Caco-2 (cell line): Measurements from ENCODE around the gene TIMP3. TPM values are rescaled to one million over a fixed set of nuclear protein-coding genes. Genes with fewer than 3 reads are reported as not detected.

Experiments used
- BruUV-seq: library from RNA; stranded (reverse); fragments of 400-500 nt; replicated peaks from 2 replicates; lab custom pipeline; 2021; lab: Mats Ljungman, UMichigan
- CTCF ChIA-PET: fragments of 300-600 bp; sonication (Branson Sonifier 250); formaldehyde crosslinking; loops from one replicate; lab custom pipeline; 2022; ENCODE audit warnings: antibody characterized with exemption; lab: Charles Lee
- POLR2A ChIA-PET: fragments of 300-600 bp; sonication (Branson Sonifier 250); formaldehyde crosslinking; loops from one replicate; lab custom pipeline; 2022; ENCODE audit warnings: antibody characterized with exemption; lab: Charles Lee
- DNase-seq, 2 experiments: peaks; one replicate each; pipeline versions ENCODE4 v3.0.0 to v3.0.0-alpha.2; 2020 to 2022
- H3K27me3 ChIP-seq: replicated peaks from 2 replicates; pipeline ENCODE4 v1.6.0; 2011; ENCODE audit warnings: low read length; ENCODE audit not compliant: control insufficient read depth, insufficient read depth
- H3K36me3 ChIP-seq: 2 replicates; pipeline ENCODE4 v1.5.1; 2011; ENCODE audit warnings: low read length; ENCODE audit not compliant: control insufficient read depth, insufficient read depth
- H3K4me1 ChIP-seq: fragments of 250-450 bp; sonication (Bioruptor Pico); 2 replicates; pipeline ENCODE4 v1.5.1; 2020; ENCODE audit warnings: mild to moderate bottlenecking
- H3K4me3 ChIP-seq: 2 replicates; pipeline ENCODE4 v1.5.1; 2011; ENCODE audit warnings: low read depth, mild to moderate bottlenecking, control low read depth, low read length
- H3K9me3 ChIP-seq: fragments of 250-450 bp; sonication (Bioruptor Pico); 2 replicates; pipeline ENCODE4 v1.5.1; 2020; ENCODE audit warnings: mild to moderate bottlenecking, moderate library complexity
- H3K27ac Mint-ChIP-seq: one replicate; pipeline ENCODE4 v1.8.0; 2022; ENCODE audit warnings: mixed read lengths; ENCODE audit not compliant: unreplicated experiment
- H3K27me3 Mint-ChIP-seq: one replicate; pipeline ENCODE4 v1.8.0; 2022; ENCODE audit warnings: mixed read lengths; ENCODE audit not compliant: insufficient read depth, unreplicated experiment
- H3K36me3 Mint-ChIP-seq: one replicate; pipeline ENCODE4 v1.8.0; 2022; ENCODE audit warnings: mild to moderate bottlenecking, mixed read lengths; ENCODE audit not compliant: insufficient read depth, unreplicated experiment
- H3K4me1 Mint-ChIP-seq: one replicate; pipeline ENCODE4 v1.8.0; 2022; ENCODE audit warnings: low read depth, mixed read lengths; ENCODE audit not compliant: unreplicated experiment
- H3K4me3 Mint-ChIP-seq: one replicate; pipeline ENCODE4 v1.8.0; 2022; ENCODE audit warnings: mild to moderate bottlenecking, moderate library complexity, mixed read lengths; ENCODE audit not compliant: unreplicated experiment
- H3K9me3 Mint-ChIP-seq: one replicate; pipeline ENCODE4 v1.8.0; 2022; ENCODE audit warnings: mixed read lengths; ENCODE audit not compliant: unreplicated experiment
- intact Hi-C: fragments of 100-400 bp; cut with micrococcal nuclease; formaldehyde crosslinking; loops from one replicate; pipeline ENCODE4 v1.10.0; 2022; ENCODE audit not compliant: unreplicated experiment
- total RNA-seq: library from RNA; stranded (reverse); gene quantifications from 2 replicates; pipeline ENCODE4 v1.2.3, GENCODE V29; 2022
- TF ChIP-seq, protein P1 (sequence below), 2 experiments: fragments of 200-600 bp in 1 of 2; IDR thresholded peaks; 1 replicate in 1 of 2; 2 replicates in 1 of 2; pipeline versions ENCODE4 v1.5.1 to v1.8.0; 2011 to 2022; ENCODE audit warnings: antibody characterized with exemption in 1 of 2, control low read depth in 1 of 2, inconsistent platforms in 1 of 2, low read depth in 1 of 2, low read length in 1 of 2, mild to moderate bottlenecking in 1 of 2, moderate library complexity in 1 of 2; ENCODE audit not compliant: insufficient read depth in 1 of 2, severe bottlenecking in 1 of 2, unreplicated experiment in 1 of 2

TIMP3 gene
- total RNA-seq, 1 experiment from 2014 or later: 86.4 TPM

DNA sequence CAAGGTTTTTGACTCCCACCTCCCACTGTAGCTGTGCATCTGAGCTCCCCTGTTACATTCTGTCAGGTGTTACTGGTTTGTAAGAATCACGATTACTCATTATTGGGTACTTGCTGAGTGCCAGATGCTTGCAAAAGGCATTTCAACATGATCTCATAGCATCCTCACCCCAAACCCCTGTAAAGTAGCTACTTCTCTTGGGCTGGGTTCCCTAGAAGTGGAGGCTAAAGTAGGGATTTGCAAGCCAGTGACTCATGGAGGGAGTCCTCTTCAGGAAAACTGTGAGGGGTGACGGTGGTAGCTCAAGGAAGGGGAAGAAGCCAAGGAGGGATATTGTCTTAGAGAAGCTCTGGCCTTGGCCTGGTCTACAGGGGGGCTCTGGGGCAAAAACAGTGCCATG is 78.6 kb downstream of the TIMP3 start:
- 0 out of 2 replicates have a peak, but pooled peaks cover 4% of the 10 kb centered on the region for H3K4me1 ChIP-seq
- H3K27me3 ChIP-seq: no peaks in the 10 kb centered on the region; the same call in 1 of the 2 replicates
- POLR2A ChIA-PET: no interaction called here
- Mint-ChIP-seq H3K27ac (no peak overlapping the region), H3K36me3 (no peaks in the 10 kb centered on the region), H3K27me3 (peaks cover 5% of the 10 kb centered on the region), H3K4me1 (no peaks in the 10 kb centered on the region), H3K9me3 (no peaks in the 10 kb centered on the region), H3K4me3 (no peak overlapping the region)
- TF ChIP-seq, protein P1, sequence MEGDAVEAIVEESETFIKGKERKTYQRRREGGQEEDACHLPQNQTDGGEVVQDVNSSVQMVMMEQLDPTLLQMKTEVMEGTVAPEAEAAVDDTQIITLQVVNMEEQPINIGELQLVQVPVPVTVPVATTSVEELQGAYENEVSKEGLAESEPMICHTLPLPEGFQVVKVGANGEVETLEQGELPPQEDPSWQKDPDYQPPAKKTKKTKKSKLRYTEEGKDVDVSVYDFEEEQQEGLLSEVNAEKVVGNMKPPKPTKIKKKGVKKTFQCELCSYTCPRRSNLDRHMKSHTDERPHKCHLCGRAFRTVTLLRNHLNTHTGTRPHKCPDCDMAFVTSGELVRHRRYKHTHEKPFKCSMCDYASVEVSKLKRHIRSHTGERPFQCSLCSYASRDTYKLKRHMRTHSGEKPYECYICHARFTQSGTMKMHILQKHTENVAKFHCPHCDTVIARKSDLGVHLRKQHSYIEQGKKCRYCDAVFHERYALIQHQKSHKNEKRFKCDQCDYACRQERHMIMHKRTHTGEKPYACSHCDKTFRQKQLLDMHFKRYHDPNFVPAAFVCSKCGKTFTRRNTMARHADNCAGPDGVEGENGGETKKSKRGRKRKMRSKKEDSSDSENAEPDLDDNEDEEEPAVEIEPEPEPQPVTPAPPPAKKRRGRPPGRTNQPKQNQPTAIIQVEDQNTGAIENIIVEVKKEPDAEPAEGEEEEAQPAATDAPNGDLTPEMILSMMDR (IDR thresholded peaks at IDR 0.05; ENCODE audit: insufficient read depth in 1 of 2, low read depth in 1 of 2, low read length in 1 of 2, severe bottlenecking in 1 of 2, unreplicated experiment in 1 of 2): no peak
- no peaks in the 10 kb centered on the region for H3K9me3 ChIP-seq
- CTCF ChIA-PET: no interaction called here
- intact Hi-C loops: no loop called here
- BruUV-seq: no TSS peak
- DNase-seq: no peak
- no peak overlapping the region for H3K4me3 ChIP-seq
- H3K36me3 ChIP-seq: no peaks in the 10 kb centered on the region; the same call in 1 of the 2 replicates

DNA sequence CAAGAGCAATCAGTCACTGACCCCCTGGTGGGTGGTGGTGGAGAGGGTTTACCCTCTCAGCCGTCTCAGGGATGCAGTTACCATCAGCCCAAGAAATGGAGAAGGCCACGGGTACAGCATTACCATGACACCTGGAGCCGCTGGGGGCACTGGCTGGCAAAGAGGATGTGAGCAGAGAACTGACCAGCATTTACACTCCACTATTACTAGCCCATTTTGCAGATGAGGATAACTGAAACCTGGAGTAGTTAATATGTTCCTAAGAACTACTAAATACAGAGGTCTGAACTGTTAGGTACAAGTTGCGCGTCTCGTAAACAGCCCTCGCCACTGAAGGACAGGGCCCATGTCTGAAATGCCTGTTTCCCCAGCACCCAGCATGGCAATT is 79.0 kb downstream of the TIMP3 start:
- no TSS peak for BruUV-seq
- Mint-ChIP-seq H3K36me3 (no peaks in the 10 kb centered on the region), H3K4me1 (no peaks in the 10 kb centered on the region), H3K4me3 (no peak overlapping the region), H3K9me3 (no peaks in the 10 kb centered on the region), H3K27me3 (peaks cover 5% of the 10 kb centered on the region), H3K27ac (no peak overlapping the region)
- 0 out of 2 replicates have a peak, but pooled peaks cover 4% of the 10 kb centered on the region for H3K4me1 ChIP-seq
- intact Hi-C loops: no loop called here
- DNase-seq: no peak
- H3K27me3 ChIP-seq: no peaks in the 10 kb centered on the region; the same call in 1 of the 2 replicates
- no peak overlapping the region for H3K4me3 ChIP-seq
- CTCF ChIA-PET: no interaction called here
- no peaks in the 10 kb centered on the region for H3K9me3 ChIP-seq
- POLR2A ChIA-PET: no interaction called here
- TF ChIP-seq, protein P1 (IDR thresholded peaks at IDR 0.05; ENCODE audit: insufficient read depth in 1 of 2, low read depth in 1 of 2, low read length in 1 of 2, severe bottlenecking in 1 of 2, unreplicated experiment in 1 of 2): no peak
- no peaks in the 10 kb centered on the region; the same call in 1 of the 2 replicates for H3K36me3 ChIP-seq

DNA sequence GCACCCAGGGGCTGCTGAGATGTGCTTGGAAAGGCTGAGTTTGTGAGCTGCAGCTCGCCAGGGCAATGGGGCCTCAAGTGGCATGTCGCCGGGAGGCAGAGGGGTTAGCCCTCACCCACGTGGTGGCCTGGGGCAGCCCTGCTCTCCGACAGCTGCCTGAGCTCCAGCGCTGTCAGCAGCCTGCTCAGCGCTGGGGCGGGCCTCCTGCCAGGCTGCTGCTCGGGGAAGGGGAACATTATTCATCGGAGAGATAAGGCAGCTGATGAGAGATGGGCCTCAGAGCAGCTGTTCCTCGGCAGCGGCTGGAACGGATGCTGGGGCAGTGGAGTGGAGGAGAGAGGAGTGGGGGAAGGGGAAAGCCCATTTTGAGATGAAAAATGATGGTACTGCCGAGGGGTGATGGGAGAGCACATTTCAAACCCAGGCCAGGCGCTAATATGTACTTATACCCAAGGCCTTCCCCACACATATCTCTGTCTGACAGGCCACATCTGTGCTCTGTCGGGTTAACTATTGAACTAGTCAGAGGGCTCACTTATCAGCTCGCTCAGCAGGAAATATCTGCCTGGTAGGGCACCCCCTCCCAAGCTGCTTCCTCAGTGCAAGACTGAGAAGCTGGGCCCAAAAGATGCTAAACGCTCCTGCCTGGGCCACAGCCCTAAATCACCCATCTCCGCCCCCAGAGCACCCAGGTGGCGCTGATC is 79.5 kb downstream of the TIMP3 start:
- H3K27me3 ChIP-seq: no peaks in the 10 kb centered on the region; the same call in 1 of the 2 replicates
- Mint-ChIP-seq H3K27me3 (peaks cover 5% of the 10 kb centered on the region), H3K9me3 (no peaks in the 10 kb centered on the region), H3K4me3 (no peak overlapping the region), H3K4me1 (no peaks in the 10 kb centered on the region), H3K36me3 (no peaks in the 10 kb centered on the region), H3K27ac (no peak overlapping the region)
- ChIA-PET POLR2A (no interaction called here), CTCF (no interaction called here)
- no peak for DNase-seq
- 0 out of 2 replicates have a peak, but pooled peaks cover 4% of the 10 kb centered on the region for H3K4me1 ChIP-seq
- no peaks in the 10 kb centered on the region; the same call in 1 of the 2 replicates for H3K36me3 ChIP-seq
- intact Hi-C loops: no loop called here
- TF ChIP-seq, protein P1 (IDR thresholded peaks at IDR 0.05; ENCODE audit: insufficient read depth in 1 of 2, low read depth in 1 of 2, low read length in 1 of 2, severe bottlenecking in 1 of 2, unreplicated experiment in 1 of 2): no peak
- no peaks in the 10 kb centered on the region for H3K9me3 ChIP-seq
- H3K4me3 ChIP-seq: no peak overlapping the region
- no TSS peak for BruUV-seq
